Right kidney (tissue), 1 donor: ENCODE results near the gene SLC2A6.

Source experiments
- DNase-seq: peaks from one replicate; pipeline ENCODE4 v3.0.0-alpha.2; 2016

Gene SLC2A6

GRCh38 chr9:133496861-133497842 lies 18.3 kb upstream of the SLC2A6 start:
- DNase-seq: no peak

- no peak for DNase-seq
These were observed 16.7 kb upstream of the SLC2A6 start for GRCh38 chr9:133495327-133496293.

DNA sequence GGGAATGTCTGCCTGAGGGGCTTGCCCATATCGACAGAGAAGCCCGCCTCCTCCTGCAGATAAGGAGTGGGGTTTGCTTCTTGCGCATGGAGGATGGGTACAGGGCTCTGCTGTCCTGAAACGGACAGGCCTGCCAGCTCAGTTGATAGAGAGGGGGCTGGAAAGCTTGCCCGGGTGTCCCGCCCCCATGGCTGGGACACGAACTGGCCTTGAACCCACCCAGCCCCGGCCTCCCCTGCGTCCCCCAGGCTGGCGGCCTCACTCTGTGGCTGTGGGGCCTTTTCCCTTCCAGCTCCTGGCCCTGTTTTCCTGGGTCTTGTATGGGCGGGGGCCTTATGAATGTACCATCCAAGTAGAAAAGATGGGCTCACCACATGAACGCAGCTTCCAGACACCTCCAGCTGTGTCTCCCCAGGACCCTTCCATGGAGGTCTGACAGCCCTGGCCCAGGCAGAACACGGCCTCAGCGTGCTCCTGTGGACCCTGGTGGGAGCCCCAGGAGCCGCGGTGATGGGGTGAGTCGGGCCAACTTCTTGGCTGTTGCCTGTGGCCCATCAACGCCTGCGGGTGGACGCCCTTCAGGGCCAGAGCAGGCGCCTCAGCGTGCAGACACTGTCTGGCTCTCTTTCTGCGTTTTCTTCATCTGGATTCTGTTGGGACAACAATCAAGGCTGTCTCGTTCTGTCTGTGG lies 15.9 kb upstream of the SLC2A6 start:
- DNase-seq: no peak

GRCh38 chr9:133493845-133494540 lies 15.1 kb upstream of the SLC2A6 start:
- no peak for DNase-seq

GRCh38 chr9:133493428-133493827 lies 14.5 kb upstream of the SLC2A6 start:
- DNase-seq: no peak

- DNase-seq: no peak
These were observed 13.4 kb upstream of the SLC2A6 start for GRCh38 chr9:133492061-133493021.

DNA sequence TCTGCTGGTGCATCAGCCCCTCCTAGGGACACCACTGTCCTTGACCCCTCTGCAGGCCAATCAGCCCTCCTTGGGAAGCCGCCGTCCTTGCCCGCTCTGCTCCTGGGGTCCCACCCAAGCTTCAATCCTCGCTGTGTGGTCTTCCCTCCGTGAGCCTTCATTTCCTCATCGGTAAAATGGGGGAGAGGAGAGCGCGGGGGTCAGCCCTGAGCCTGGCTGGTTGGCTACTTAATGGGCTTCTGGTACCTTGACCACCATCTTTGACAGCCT lies 12.7 kb upstream of the SLC2A6 start:
- DNase-seq: no peak

GRCh38 chr9:133490865-133491655 lies 12.2 kb upstream of the SLC2A6 start:
- peak; percentile 9 for DNase-seq

GRCh38 chr9:133490201-133490681 lies 11.3 kb upstream of the SLC2A6 start:
- DNase-seq: no peak

DNA sequence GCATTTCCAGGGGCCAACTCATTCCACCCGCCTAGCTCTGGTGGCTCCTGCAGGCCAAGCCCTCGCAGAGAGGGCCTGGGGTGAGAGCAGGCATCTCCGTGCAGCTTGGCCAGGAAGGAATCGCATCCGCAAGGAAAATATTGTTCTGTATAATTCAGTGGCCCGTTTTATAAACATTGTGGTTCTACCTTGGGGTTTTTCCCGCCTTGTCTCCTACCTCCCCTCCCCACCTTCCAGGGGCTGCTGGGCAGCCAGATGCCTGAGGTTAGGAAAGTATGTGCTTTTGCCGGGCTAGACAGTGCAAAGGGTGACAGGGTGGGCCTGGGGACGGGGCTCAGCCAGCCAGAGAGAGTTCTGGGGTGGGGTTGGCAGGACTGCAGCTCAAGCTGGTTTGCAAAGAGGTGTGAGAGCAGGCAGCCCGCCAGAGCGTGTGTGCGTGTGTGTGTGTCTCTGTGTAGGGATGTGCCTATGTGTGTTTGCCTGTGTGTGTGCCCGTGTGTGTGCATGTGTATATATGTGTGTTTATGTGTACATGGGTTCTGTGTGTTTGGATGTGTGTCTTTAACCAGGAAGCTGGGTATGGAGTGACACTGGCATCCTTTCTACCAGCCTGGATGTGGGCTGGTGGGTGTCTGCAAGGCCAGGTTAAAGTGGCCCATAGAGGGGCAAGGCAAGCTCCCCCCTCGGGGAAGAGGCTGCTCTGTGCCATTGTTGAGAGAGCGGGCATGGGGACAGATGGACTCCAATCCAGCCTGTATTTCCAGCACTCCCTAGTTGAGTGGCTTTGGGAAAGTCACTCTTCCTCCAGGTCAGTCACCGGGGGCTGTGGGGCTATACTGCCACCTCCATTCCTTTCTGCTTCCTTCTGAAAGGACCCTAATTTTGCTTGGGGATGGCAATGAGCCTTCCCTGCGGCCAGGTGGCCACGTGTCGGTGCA lies 10.6 kb upstream of the SLC2A6 start:
- no peak for DNase-seq

DNA sequence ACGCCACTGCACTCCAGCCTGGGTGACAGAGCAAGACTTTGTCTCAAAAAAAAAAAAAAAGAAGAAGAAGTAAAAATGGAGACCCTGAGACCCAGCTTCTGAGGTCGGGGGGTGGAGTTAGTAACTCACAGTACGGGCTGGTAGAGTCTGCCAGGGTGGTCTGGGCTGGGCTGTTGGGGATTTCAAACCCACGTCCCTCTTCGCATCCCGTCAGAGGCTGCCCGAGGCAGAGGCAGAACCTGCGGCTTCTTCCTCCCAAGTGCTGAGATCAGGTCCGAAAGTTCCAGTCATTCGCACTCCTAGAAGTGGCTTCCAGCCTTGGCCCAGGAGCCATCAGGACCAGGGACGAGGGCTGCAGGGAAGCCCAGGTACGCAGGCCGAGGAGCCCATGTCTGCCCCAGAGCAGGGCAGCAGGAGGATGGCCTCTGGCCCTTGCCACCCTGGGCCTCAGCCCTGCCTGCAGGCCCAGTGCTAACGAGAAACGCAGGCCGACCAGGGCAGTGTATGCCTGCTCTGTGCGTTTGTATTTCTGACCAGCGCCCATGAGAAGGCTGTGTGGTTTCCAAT lies 9.9 kb upstream of the SLC2A6 start:
- DNase-seq: no peak

DNA sequence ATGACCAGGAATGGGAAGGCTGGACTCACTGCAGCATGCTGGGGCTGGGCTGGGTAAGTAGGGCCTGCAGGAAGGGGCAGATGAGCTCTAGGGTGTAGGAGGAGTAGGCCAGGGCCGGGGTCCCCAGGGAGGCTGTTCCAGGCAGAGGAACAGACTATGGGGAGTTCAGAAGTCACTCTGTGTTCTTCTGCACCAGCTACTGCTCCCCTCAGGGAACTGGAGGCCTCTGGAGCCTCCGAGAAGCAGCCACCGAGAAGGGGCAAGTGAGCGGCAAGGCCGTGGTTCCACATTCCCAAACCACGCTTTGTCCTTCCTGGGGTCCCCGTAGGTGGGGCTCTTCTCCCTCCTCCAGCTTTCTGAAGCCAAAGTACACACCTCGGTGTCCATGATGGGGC lies 8.4 kb upstream of the SLC2A6 start:
- DNase-seq: no peak

- DNase-seq: no peak
These were observed 6.8 kb upstream of the SLC2A6 start for GRCh38 chr9:133485531-133486260.

DNA sequence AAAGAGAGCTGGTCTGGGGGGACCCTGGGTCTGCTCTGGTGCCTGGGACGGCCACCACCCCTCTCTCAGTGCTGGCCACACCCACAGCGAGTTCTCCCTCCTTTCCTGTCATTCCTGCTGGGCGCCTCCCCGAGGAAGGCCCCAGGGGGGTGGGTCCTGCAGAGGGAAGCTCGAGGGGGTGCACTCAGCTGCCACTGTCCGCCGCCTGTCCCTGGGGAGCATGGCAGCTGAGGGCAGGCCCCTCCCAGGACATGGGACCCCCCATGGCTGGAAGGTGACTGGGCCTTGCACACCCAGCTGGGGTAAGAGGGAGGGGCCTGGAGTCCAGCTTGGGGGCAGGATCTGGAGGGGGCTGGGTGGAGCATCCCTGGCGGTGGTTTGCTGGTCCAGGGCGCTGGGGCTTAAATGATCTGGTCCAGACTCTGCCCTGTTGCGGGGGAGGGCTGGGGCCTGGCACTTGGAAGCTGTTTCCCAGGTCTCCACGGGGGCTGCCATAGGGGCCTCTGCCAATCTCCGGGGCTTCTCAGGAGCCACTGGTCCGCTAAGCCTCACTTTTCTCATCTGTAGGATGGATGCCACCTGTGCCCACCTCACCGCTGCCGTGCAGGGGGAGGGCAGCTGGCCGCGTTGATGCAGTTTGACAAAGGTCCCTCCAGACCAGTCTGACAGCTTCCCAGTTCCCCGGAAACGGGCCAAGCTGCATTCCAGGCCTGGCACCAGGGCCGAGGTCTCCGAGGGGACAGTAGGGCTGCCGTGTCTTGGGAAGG lies 6.0 kb upstream of the SLC2A6 start:
- DNase-seq: no peak

DNA sequence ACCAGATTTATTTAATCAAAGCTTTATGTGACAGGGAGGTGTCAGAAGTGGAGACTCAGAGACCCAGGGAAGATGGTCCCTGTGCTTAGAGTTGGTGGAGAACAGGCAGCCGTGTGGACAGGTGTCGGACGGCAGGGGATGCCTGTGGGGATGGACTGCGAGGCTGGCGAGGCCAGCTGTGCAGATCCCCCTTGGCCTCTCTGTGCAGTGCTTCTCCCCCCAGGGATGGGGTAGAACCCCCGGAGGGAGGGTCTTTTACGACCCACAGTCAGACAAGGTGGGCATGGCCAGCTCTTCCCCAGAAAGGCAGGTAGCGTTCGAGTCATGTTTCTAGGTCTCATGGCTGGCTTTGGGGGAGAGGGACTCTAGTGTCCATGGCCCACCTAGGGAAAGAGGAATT lies 4.7 kb upstream of the SLC2A6 start:
- no peak for DNase-seq

GRCh38 chr9:133477992-133478850 lies 678 bp downstream of the SLC2A6 start:
- DNase-seq: no peak
